ENCODE data around the gene TRABD.

Gene TRABD

GRCh38 chr22:50173311-50173982 lies 12.3 kb upstream of the TRABD start:
- FAIRE-seq = no peak

GRCh38 chr22:50173983-50174355 lies 11.7 kb upstream of the TRABD start:
- FAIRE-seq (no peak), DNase-seq (ENCODE audit: low spot score) (no peak)

More at GRCh38 chr22:50173311-50173982, 12.3 kb upstream of the TRABD start:
- no peak for DNase-seq (ENCODE audit: low spot score)

DNA sequence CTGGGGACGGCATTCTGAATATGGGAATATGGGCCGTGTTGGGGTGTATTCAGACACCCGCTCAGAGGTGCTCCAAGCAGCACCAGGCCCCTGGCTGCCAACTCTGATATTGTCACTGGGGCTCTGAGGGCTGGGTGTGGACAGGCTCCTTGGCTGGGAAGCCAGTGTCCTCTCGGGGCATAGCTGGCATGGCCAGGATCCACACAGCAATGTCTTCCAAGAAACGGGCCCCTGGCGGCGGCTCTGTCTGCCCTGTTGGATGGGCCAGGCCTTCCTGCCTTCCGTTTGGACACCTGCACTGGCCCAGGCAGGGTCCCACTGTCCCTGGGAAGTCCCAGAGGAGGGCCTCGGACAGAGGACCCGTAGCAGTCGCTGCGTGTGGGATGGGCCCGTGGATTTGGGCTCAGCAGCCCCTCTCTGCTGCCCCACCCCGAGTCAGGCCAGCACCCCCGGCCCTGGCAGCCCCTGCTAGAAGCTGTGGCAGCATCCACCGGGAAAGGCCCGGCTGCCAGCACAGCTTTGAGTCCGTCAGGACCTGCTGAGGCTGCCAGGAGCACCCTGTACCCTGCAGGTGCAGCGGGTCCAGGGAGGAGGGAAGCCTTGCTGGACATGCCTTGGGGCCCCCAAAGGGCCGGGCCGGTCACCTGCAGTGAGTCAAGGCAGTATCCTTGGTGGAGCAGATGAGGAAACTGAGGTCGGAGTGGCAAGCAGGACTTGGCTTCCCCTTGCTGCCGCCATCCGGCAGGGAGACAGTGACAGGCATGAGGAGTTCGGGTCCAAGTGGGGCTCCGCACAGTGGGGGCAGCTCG lies 11.1 kb upstream of the TRABD start:
- DNase-seq (ENCODE audit: low spot score) (no peak), FAIRE-seq (no peak)

- no peak for FAIRE-seq
- no peak for DNase-seq (ENCODE audit: low spot score)
Observed at GRCh38 chr22:50175191-50175461, 10.6 kb upstream of the TRABD start.

GRCh38 chr22:50175921-50176849 lies 9.5 kb upstream of the TRABD start:
- no peak for FAIRE-seq
- no peak for DNase-seq (ENCODE audit: low spot score)

DNA sequence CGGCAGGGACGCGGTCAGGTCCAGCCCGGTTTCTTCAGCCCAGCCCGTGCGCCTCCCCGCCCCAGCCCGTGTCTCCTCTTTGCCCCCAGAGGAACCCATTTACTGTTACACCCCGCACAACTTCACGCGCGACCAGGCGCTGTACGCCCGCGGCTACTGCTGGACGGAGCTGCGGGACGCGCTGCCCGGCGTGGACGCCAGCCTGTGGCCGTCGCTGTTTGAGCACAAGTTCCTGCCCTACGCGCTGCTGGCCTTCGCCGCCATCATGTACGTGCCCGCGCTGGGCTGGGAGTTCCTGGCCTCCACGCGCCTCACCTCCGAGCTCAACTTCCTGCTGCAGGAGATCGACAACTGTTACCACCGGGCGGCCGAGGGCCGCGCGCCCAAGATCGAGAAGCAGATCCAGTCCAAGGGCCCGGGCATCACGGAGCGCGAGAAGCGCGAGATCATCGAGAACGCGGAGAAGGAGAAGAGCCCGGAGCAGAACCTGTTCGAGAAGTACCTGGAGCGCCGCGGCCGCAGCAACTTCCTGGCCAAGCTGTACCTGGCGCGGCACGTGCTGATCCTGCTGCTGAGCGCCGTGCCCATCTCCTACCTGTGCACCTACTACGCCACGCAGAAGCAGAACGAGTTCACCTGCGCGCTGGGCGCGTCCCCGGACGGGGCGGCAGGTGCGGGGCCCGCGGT lies 8.7 kb upstream of the TRABD start:
- FAIRE-seq (no peak), DNase-seq (ENCODE audit: low spot score) (no peak)

- FAIRE-seq = no peak
Observed at GRCh38 chr22:50177537-50178470, 7.9 kb upstream of the TRABD start.

DNA sequence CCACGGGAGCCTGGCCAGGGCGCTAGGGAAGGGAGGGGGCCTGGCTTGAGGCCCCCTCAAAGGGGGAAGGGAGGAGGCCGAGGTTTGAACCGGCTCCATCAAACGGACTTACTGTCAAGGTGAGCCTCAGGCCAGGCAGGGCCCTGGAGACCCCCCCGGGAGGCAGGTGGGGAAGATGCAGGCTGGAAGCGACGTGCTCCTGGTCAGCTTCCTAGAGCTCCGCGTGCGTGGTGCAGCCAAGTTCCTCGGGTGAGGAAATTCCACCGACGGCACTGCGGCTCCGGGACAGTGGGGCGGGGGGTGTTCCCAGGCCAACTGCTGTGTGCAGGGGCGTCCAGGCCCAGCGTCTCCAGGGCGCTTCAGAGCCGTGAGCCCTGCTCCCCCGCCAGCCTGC lies 7.2 kb upstream of the TRABD start:
- FAIRE-seq (no peak), DNase-seq (ENCODE audit: low spot score) (no peak)

More at GRCh38 chr22:50177537-50178470, 7.9 kb upstream of the TRABD start:
- DNase-seq (ENCODE audit: low spot score) = no peak

DNA sequence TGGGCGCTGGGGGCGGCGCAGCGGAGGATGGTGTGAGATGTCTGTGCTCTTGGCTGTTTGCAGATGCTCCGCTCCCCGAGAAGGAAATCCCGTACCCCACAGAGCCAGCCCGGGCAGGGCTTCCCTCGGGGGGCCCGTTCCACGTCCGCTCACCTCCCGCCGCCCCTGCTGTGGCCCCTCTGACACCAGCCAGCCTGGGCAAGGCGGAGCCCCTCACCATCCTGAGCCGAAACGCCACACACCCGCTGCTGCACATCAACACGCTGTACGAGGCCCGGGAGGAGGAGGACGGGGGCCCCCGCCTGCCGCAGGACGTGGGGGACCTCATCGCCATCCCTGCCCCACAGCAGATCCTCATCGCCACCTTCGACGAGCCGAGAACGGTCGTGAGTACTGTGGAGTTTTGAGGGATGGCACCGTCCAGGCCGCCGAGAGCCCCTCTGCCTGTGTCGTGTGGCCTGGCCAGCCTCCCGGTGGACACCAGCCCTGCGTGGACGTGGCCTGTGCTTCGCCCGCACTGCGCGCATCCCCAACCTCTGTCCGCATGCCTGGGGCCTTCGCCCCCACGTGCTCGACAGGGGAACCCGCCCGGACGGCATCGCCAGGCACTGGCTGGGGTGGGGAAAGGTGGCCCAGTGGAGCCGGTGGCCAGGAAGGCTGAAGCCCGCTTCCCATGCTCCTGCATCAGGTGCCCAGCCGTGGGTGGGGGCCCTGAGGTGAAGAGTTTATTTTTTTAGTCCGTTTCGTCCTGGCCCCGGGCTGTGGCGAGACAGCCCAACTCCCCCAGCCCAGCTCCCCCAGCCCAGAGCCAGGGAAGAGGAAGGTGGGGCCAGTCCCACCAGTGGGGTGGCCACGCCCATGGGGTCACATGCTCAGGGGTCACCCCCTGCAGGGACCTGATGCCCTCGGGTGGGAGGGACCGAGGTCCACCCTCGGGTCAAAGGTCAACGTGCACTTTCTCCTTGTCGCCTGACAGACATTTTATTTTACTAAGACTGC lies 6.5 kb upstream of the TRABD start:
- FAIRE-seq (no peak), DNase-seq (ENCODE audit: low spot score) (no peak)

GRCh38 chr22:50179937-50180726 lies 5.6 kb upstream of the TRABD start:
- no peak for DNase-seq (ENCODE audit: low spot score)
- FAIRE-seq = no peak

DNA sequence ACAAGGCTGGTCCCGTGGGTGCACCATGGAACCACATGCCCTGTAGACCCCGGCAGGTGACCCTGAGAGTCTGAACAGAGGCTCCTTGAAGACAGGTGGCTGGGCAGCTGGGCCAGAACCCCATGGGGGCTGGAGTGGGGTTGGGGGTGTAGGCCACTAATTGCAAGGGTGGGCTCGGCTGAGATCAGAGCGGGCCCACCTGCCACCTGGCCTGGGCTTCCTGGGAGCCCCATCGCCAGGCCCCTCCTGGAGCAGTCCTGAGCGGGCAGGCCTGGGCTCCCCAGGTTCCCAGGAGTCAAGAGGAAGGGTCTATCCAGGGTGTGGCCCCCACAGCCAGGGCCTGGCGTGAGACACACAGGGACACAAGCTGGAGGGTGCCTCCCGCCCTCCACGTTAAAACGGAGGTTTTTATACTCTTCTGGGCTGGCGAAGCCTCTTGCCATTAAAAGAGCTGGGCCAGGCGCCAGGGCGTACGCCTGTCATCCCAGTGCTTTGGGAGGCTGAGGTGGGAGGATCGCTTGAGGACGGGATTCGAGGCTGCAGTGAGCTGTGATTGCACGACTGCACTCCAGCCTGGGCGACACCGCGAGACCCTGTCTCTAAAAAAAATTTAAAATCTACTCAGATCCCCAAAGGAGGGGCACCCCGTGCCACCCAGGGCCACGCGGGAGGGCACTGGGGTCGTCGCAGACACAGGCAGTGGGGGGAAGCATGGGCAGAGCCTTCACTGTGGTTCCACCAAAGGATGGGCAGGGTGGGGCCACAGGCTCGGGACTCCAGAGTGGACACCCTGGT lies 4.8 kb upstream of the TRABD start:
- FAIRE-seq = no peak
- no peak for DNase-seq (ENCODE audit: low spot score)

GRCh38 chr22:50182176-50183081 lies 3.3 kb upstream of the TRABD start:
- no peak for FAIRE-seq

DNA sequence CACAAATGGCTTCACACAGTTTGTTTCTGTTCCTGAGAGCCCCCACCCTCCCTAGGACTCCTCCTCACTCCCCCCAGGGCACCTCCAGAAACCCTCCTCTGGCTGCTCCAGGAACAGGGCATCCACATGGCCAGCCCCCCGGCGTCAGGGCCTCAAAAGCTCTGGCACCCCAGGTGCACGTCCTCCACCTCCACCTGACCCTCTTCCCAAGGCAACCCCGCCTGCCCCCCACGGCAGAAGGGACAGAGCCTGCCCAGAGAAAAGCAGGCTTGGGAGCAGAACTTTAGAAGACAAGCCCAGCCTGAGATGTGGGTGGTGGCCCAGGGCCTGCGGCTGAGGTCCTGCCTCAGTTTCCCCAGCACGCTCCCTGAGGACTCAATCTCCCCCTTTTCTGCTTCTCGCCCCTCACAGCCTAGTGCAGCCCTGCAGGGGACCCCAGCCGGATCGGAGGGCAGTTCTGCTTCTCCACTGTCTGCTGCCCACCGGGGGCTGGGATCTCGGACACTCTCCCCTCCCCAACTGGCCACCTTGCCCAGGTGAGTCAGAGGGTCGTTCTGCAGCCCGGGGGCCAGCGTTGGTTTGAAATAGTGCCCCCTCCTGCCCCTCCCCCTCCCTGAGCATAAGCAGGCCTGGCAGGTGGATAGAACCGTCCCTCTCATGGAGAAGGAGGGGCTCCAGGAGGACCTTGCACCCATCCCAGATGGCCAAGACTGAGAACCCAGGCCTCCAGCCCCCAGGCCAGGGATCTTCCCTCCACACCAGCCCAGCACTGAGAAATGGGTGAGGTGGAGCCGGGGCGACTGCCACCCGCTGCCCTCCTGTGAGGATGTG lies 2.4 kb upstream of the TRABD start:
- no peak for FAIRE-seq
- no peak for DNase-seq (ENCODE audit: low spot score)

More at GRCh38 chr22:50182176-50183081, 3.3 kb upstream of the TRABD start:
- DNase-seq (ENCODE audit: low spot score) = no peak

GRCh38 chr22:50184004-50184901 lies 1.5 kb upstream of the TRABD start:
- DNase-seq (ENCODE audit: low spot score) = no peak

More at GRCh38 chr22:50184004-50184901, 1.5 kb upstream of the TRABD start:
- FAIRE-seq = no peak
